ENCODE measurements around the gene STK40. TPM values are rescaled to one million over a fixed set of nuclear protein-coding genes. Genes with fewer than 3 reads are reported as not detected.

Gene STK40
- total and polyA plus RNA-seq, 9 of the 15 experiments (the other 6 are each of a cell fraction or from before 2014, with no cell fraction given): 0.69 to 94.3 (median 39.1) TPM

DNA sequence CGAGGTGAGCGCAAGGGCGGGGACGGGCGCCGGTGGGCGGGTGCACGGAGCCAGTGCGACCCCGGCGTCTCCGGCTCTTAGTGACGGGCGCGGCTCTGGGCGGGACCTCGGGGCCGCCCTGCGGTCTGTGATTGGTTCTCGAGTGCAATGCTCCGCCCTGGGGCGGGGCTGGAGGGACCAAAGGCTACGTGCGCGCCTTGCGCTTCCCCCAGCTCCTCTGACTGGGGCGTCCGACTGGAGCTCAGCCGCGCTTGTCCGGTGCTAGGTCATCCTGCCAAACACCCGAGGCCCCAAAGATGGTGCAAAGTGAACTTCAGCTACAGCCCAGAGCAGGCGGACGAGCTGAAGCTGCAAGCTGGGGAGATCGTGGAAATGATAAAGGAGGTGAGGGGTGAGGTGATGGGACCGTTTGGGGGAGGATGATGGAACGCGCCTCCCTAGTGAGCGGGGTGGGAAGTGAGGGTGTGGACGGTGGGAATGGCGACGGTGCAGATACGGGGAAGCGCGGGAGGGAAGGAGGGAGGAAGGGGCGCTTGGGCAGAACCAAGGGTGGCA lies 78.7 kb downstream of the STK40 start (continued):
- no peak for TF ChIP-seq ZBTB34 (CRISPR knock-in tag; IDR thresholded peaks at IDR 0.05)
- TF ChIP-seq NR2C2 (CRISPR knock-in tag; IDR thresholded peaks at IDR 0.05): no peak
- peak; percentile 58; the same call in 1 of the 2 replicates for TF ChIP-seq NR2C2 (tag; IDR thresholded peaks at IDR 0.05)
- TF ChIP-seq HDAC8 (tag; IDR thresholded peaks at IDR 0.05): no peak
- peak; percentile 75; the same call in 1 of the 2 replicates for TF ChIP-seq STAT6 (CRISPR knock-in tag; IDR thresholded peaks at IDR 0.05)
- TF ChIP-seq ZNF121 (CRISPR knock-in tag; conservative IDR thresholded peaks at IDR 0.05): no peak
- TF ChIP-seq XRCC3 (IDR thresholded peaks at IDR 0.05): no peak
- TF ChIP-seq NUFIP1 (IDR thresholded peaks at IDR 0.05; ENCODE audit: partially characterized antibody): no peak
- no peak for TF ChIP-seq ZNF76 (CRISPR knock-in tag; IDR thresholded peaks at IDR 0.05; ENCODE audit: borderline replicate concordance)
- TF ChIP-seq MTA3 (IDR thresholded peaks at IDR 0.05; ENCODE audit: borderline replicate concordance): no peak
- no peak for TF ChIP-seq FOSL1 (tag; conservative IDR thresholded peaks at IDR 0.05)
- peak; percentile 96; the same call in 1 of the 2 replicates for TF ChIP-seq PHF8 (IDR thresholded peaks at IDR 0.05; ENCODE audit: borderline replicate concordance, low read length)
- TF ChIP-seq FIP1L1 (IDR thresholded peaks at IDR 0.05; ENCODE audit: low read depth, low read length, poor library complexity, severe bottlenecking): no peak
- TF ChIP-seq ZNF282 (CRISPR knock-in tag; IDR thresholded peaks at IDR 0.05): no peak
- peak; percentile 43; the same call in 1 of the 2 replicates for TF ChIP-seq ARID1B (IDR thresholded peaks at IDR 0.05)
- TF ChIP-seq, protein P1, sequence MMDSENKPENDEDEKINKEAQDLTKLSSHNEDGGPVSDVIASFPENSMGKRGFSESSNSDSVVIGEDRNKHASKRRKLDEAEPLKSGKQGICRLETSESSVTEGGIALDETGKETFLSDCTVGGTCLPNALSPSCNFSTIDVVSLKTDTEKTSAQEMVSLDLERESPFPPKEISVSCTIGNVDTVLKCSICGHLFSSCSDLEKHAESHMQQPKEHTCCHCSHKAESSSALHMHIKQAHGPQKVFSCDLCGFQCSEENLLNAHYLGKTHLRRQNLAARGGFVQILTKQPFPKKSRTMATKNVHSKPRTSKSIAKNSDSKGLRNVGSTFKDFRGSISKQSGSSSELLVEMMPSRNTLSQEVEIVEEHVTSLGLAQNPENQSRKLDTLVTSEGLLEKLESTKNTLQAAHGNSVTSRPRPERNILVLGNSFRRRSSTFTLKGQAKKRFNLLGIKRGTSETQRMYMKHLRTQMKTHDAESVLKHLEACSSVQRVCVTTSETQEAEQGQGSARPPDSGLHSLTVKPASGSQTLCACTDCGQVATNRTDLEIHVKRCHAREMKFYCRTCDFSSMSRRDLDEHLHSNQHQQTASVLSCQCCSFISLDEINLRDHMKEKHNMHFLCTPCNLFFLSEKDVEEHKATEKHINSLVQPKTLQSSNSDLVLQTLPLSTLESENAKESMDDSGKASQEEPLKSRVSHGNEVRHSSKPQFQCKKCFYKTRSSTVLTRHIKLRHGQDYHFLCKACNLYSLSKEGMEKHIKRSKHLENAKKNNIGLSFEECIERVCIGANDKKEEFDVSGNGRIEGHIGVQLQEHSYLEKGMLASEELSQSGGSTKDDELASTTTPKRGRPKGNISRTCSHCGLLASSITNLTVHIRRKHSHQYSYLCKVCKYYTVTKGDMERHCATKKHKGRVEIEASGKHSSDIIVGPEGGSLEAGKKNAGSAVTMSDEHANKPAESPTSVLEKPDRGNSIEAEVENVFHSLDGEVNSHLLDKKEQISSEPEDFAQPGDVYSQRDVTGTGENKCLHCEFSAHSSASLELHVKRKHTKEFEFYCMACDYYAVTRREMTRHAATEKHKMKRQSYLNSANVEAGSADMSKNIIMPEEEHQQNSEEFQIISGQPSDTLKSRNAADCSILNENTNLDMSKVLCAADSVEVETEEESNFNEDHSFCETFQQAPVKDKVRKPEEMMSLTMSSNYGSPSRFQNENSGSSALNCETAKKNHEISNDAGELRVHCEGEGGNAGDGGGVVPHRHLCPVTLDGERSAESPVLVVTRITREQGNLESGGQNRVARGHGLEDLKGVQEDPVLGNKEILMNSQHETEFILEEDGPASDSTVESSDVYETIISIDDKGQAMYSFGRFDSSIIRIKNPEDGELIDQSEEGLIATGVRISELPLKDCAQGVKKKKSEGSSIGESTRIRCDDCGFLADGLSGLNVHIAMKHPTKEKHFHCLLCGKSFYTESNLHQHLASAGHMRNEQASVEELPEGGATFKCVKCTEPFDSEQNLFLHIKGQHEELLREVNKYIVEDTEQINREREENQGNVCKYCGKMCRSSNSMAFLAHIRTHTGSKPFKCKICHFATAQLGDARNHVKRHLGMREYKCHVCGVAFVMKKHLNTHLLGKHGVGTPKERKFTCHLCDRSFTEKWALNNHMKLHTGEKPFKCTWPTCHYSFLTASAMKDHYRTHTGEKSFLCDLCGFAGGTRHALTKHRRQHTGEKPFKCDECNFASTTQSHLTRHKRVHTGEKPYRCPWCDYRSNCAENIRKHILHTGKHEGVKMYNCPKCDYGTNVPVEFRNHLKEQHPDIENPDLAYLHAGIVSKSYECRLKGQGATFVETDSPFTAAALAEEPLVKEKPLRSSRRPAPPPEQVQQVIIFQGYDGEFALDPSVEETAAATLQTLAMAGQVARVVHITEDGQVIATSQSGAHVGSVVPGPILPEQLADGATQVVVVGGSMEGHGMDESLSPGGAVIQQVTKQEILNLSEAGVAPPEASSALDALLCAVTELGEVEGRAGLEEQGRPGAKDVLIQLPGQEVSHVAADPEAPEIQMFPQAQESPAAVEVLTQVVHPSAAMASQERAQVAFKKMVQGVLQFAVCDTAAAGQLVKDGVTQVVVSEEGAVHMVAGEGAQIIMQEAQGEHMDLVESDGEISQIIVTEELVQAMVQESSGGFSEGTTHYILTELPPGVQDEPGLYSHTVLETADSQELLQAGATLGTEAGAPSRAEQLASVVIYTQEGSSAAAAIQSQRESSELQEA (IDR thresholded peaks at IDR 0.05; ENCODE audit: low read depth): no peak
- no peak for TF ChIP-seq WHSC1 (IDR thresholded peaks at IDR 0.05; ENCODE audit: low read length)
